B cell (primary cell): ENCODE results near the gene LRBA. TPM values are rescaled to one million over a fixed set of nuclear protein-coding genes. Genes with fewer than 3 reads are reported as not detected.

Source experiments
- ATAC-seq: fragments of 200-7000 bp; cut with Tn5 transposase; one replicate; pipeline ENCODE4 v1.10.0; 2021; ENCODE audit warnings: low read depth, mild to moderate bottlenecking, moderate number of reproducible peaks, moderate library complexity
- CTCF ChIA-PET: fragments of 350-600 bp; sonication (Branson Sonifier 250); formaldehyde crosslinking; loops from one replicate; lab custom pipeline; 2021; ENCODE audit warnings: antibody characterized with exemption, inconsistent platforms; lab: Charles Lee
- POLR2A ChIA-PET: fragments of 350-600 bp; sonication (Branson Sonifier 250); formaldehyde crosslinking; loops from one replicate; lab custom pipeline; 2021; ENCODE audit warnings: antibody characterized with exemption; lab: Charles Lee
- DNase-seq: peaks from one replicate; pipeline ENCODE4 v3.0.0; 2013
- H2AFZ ChIP-seq: 2 replicates; pipeline ENCODE4 v1.6.1; 2012; ENCODE audit warnings: mild to moderate bottlenecking, low read depth, low read length; ENCODE audit not compliant: insufficient read depth, poor library complexity, severe bottlenecking
- H3K27ac ChIP-seq, 2 donors: 1 replicate in 1 of 2; 2 replicates in 1 of 2; pipeline ENCODE4 v1.5.1; 2012 to 2013; ENCODE audit warnings: low read length in 2 of 2, mild to moderate bottlenecking in 2 of 2, moderate library complexity in 1 of 2
- H3K27me3 ChIP-seq, 4 experiments: fragments of 200-600 bp in 1 of 4; sonication (generic) in 1 of 4; replicated peaks in 1 of 4; 1 replicate in 2 of 4; 2 replicates in 2 of 4; pipeline versions ENCODE4 v1.6.1 to v1.7.0; 2013 to 2016; ENCODE audit warnings: low read length in 3 of 4, mild to moderate bottlenecking in 2 of 4, mixed read lengths in 1 of 4, moderate library complexity in 1 of 4; ENCODE audit not compliant: insufficient read depth in 4 of 4, control insufficient read depth in 3 of 4; ENCODE audit errors: control extremely low read depth in 1 of 4
- H3K36me3 ChIP-seq, 2 experiments: replicated peaks in 1 of 2; 1 replicate in 1 of 2; 2 replicates in 1 of 2; pipeline versions ENCODE4 v1.6.1 to v1.7.1; 2013; ENCODE audit warnings: low read length in 1 of 2; ENCODE audit not compliant: insufficient read depth in 2 of 2, control insufficient read depth in 1 of 2; ENCODE audit errors: control extremely low read depth in 1 of 2, extremely low read depth in 1 of 2
- H3K4me1 ChIP-seq, 2 donors: fragments of 200-600 bp in 1 of 2; sonication (generic) in 1 of 2; 1 replicate in 1 of 2; 2 replicates in 1 of 2; pipeline versions ENCODE4 v1.5.1 to v1.6.1; 2013 to 2017; ENCODE audit warnings: low read length in 2 of 2; ENCODE audit not compliant: control insufficient read depth in 2 of 2, insufficient read depth in 2 of 2
- H3K4me2 ChIP-seq: replicated peaks from 2 replicates; pipeline ENCODE3; 2012; ENCODE audit warnings: mild to moderate bottlenecking, low read depth, low read length; ENCODE audit not compliant: poor library complexity, severe bottlenecking
- H3K4me3 ChIP-seq, 5 experiments: fragments of 200-600 bp in 1 of 5; sonication (generic) in 1 of 5; 1 replicate in 3 of 5; 2 replicates in 2 of 5; pipeline versions ENCODE4 v1.5.1 to v1.7.0; 2011 to 2016; ENCODE audit warnings: low read length in 4 of 5, mild to moderate bottlenecking in 4 of 5, low read depth in 2 of 5, control low read depth in 1 of 5, moderate library complexity in 1 of 5; ENCODE audit not compliant: insufficient read depth in 1 of 5; ENCODE audit errors: control extremely low read depth in 1 of 5, extremely low read depth in 1 of 5
- H3K79me2 ChIP-seq: fragments of 200-600 bp; sonication (generic); one replicate; pipeline ENCODE4 v1.6.0; 2016; ENCODE audit warnings: low read length; ENCODE audit not compliant: control insufficient read depth, insufficient read depth
- H3K9ac ChIP-seq: fragments of 200-600 bp; sonication (generic); 2 replicates; pipeline ENCODE4 v1.6.1; 2017; ENCODE audit warnings: mild to moderate bottlenecking, low read length, moderate library complexity
- H3K9me3 ChIP-seq, 3 donors: one replicate each; pipeline versions ENCODE4 v1.6.1 to v1.7.1; 2013; ENCODE audit warnings: low read length in 2 of 3; ENCODE audit not compliant: control insufficient read depth in 2 of 3, insufficient read depth in 1 of 3; ENCODE audit errors: control extremely low read depth in 1 of 3
- H4K20me1 ChIP-seq: 2 replicates; pipeline ENCODE4 v1.6.0; 2012; ENCODE audit warnings: mild to moderate bottlenecking, low read length; ENCODE audit not compliant: insufficient read depth, control insufficient read depth, poor library complexity, severe bottlenecking
- H3K27ac Mint-ChIP-seq: one replicate; pipeline ENCODE4 v1.8.0; 2021; ENCODE audit warnings: mixed read lengths
- H3K27me3 Mint-ChIP-seq: one replicate; pipeline ENCODE4 v1.8.0; 2021; ENCODE audit warnings: mixed read lengths
- H3K4me1 Mint-ChIP-seq: one replicate; pipeline ENCODE4 v1.8.0; 2021; ENCODE audit warnings: mixed read lengths
- H3K4me3 Mint-ChIP-seq: one replicate; pipeline ENCODE4 v1.8.0; 2021; ENCODE audit warnings: mixed read lengths
- H3K9me3 Mint-ChIP-seq: one replicate; pipeline ENCODE4 v1.8.0; 2022; ENCODE audit warnings: mixed read lengths; ENCODE audit not compliant: insufficient read depth
- CTCF ChIP-seq: fragments of 200-600 bp; IDR thresholded peaks from one replicate; pipeline ENCODE4 v1.8.0; 2022; ENCODE audit warnings: antibody characterized with exemption, mild to moderate bottlenecking
- EZH2 ChIP-seq: IDR thresholded peaks from 2 replicates; pipeline ENCODE4 v1.6.1; 2012; ENCODE audit warnings: borderline replicate concordance, low read depth, mild to moderate bottlenecking, moderate library complexity, low read length; ENCODE audit not compliant: insufficient read depth, poor library complexity, severe bottlenecking
- WGBS: methylation state at CpG from one replicate; pipeline ENCODE4 v1.1.5; 2013; ENCODE audit warnings: missing lambda C conversion rate; ENCODE audit not compliant: insufficient coverage; 5-methylcytosine and 5-hydroxymethylcytosine counted together
- intact Hi-C: fragments of 100-400 bp; cut with micrococcal nuclease; formaldehyde crosslinking; loops from one replicate; pipeline ENCODE4 v1.10.0; 2022
- polyA plus RNA-seq: library from polyadenylated mRNA; depleted of rRNA; stranded (reverse); fragments of >200 nt; gene quantifications from 2 replicates; pipeline ENCODE4 v1.2.3, GENCODE V29; 2012
- total RNA-seq, 2 donors: library from RNA; stranded (reverse); fragments of 120-200 nt in 1 of 2; gene quantifications; 1 replicate in 1 of 2; 2 replicates in 1 of 2; pipeline versions ENCODE4 v1.2.3 to v1.2.4, GENCODE V29; 2013 to 2022

The LRBA gene
- total and polyA plus RNA-seq, 2 donors (not counting 1 experiment from before 2014, with no cell fraction given), result 17.5 to 86.7 TPM

- H3K27ac ChIP-seq, result no peak overlapping the region
- CTCF ChIA-PET, result no interaction called here
- no peaks in the 10 kb centered on the region for H4K20me1 ChIP-seq
- H3K27ac Mint-ChIP-seq, result no peak overlapping the region
- ATAC-seq, result no peak
- TF ChIP-seq CTCF (no peak), EZH2 (no peak)
- POLR2A ChIA-PET, result no interaction called here
- WGBS, result no CpG with 5 or more reads among the region's 1 CpG
- H3K4me1 ChIP-seq, result no peaks in the 10 kb centered on the region
- intact Hi-C loops, result no loop called here
- no peaks in the 10 kb centered on the region for H3K79me2 ChIP-seq
- H3K36me3 ChIP-seq, result peaks cover 3 to 26% of the 10 kb centered on the region in 2 experiments
- no peaks in the 10 kb centered on the region for H3K27me3 Mint-ChIP-seq
- no peak for DNase-seq
- no peaks in the 10 kb centered on the region for H3K9me3 Mint-ChIP-seq
- H3K4me3 ChIP-seq, result no peak overlapping the region
- no peak overlapping the region for H2AFZ ChIP-seq
- H3K4me2 ChIP-seq, result no peak overlapping the region
- H3K9ac ChIP-seq, result no peak overlapping the region
- H3K4me1 Mint-ChIP-seq, result no peaks in the 10 kb centered on the region
- H3K27me3 ChIP-seq, result no peaks in the 10 kb centered on the region
- no peaks in the 10 kb centered on the region for H3K9me3 ChIP-seq
- no peak overlapping the region for H3K4me3 Mint-ChIP-seq
Observed at GRCh38 chr4:150268444-150268843, 746.6 kb downstream of the LRBA start.

- Mint-ChIP-seq H3K4me3 (no peak overlapping the region), H3K4me1 (no peaks in the 10 kb centered on the region), H3K9me3 (no peaks in the 10 kb centered on the region), H3K27ac (no peak overlapping the region), H3K27me3 (no peaks in the 10 kb centered on the region)
- H3K79me2 ChIP-seq, result no peaks in the 10 kb centered on the region
- H4K20me1 ChIP-seq, result no peaks in the 10 kb centered on the region
- no peak overlapping the region for H3K9ac ChIP-seq
- H3K27ac ChIP-seq, result no peak overlapping the region
- intact Hi-C loops, result no loop called here
- peaks cover 3 to 26% of the 10 kb centered on the region in 2 experiments for H3K36me3 ChIP-seq
- ATAC-seq (no peak), DNase-seq (no peak)
- H3K4me2 ChIP-seq, result no peak overlapping the region
- H3K4me3 ChIP-seq, result no peak overlapping the region
- ChIA-PET CTCF (no interaction called here), POLR2A (no interaction called here)
- no peaks in the 10 kb centered on the region for H3K27me3 ChIP-seq
- TF ChIP-seq CTCF, result no peak
- no peak for TF ChIP-seq EZH2
- no peaks in the 10 kb centered on the region for H3K9me3 ChIP-seq
- H2AFZ ChIP-seq, result no peak overlapping the region
- no CpG with 5 or more reads among the region's 1 CpG for WGBS
- H3K4me1 ChIP-seq, result no peaks in the 10 kb centered on the region
Observed at GRCh38 chr4:150265806-150266205, 749.3 kb downstream of the LRBA start.
